Left kidney (tissue), 8 donors: Measurements from ENCODE around the gene CNTNAP5. TPM values are rescaled to one million over a fixed set of nuclear protein-coding genes. Genes with fewer than 3 reads are reported as not detected.

ENCODE experiments used
- DNase-seq: peaks from one replicate; pipeline ENCODE4 v3.0.0-alpha.2; 2013
- long read RNA-seq, 8 donors: transcript quantifications; one replicate each; lab custom pipeline, GENCODE V29; 2026
- polyA plus RNA-seq: library from polyadenylated mRNA; unstranded; fragments of 120-200 nt; gene quantifications from one replicate; pipeline ENCODE4 v1.2.1, GENCODE V29; 2013; ENCODE audit not compliant: insufficient read length

The CNTNAP5 gene
- polyA plus RNA-seq = 0.03 TPM
- long read RNA-seq, donor 1 = 0 reads
- long read RNA-seq, donor 2 = 0 reads
- long read RNA-seq, donor 3 = 0 reads
- long read RNA-seq, donor 4 = 0 reads
- long read RNA-seq, donor 5 = 0 reads
- long read RNA-seq, donor 6 = 0 reads
- long read RNA-seq, donor 7 = 0 reads
- long read RNA-seq, donor 8 = 0 reads

GRCh38 chr2:124025171-124025580 is at the start of gene CNTNAP5:
Gene CNTNAP5 (plus strand): TSS chr2:124025287. CDS start chr2:124025651, 364 bp downstream.
- DNase-seq = peak; percentile 81

DNA sequence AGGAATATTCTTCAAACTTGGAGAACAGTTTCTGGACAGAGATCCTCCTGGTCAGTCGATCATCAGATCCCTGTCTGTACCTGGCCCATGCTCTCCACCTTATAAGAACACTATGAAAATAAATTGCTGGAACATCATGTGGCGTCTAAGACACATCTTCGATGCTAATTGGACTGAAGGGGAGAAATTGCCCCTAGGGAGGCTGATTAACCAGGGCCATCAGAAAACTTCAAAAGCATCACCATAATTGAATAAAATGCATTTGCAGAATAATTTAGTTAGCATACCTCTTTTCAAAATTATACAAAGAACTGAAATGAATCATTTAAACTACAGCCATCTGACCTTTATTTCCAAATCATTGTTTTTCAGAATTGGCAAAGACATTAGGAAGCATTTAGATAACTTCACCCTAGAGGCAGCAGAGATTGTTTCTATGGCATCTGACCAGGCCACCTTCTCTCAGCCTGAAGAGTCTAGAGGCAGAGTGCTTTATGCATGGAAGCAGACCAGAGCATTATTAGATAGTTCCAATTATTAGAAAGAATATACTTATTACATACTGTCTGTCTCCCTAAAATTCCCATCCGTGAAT is 48.9 kb upstream of the CNTNAP5 start:
- no peak for DNase-seq

DNA sequence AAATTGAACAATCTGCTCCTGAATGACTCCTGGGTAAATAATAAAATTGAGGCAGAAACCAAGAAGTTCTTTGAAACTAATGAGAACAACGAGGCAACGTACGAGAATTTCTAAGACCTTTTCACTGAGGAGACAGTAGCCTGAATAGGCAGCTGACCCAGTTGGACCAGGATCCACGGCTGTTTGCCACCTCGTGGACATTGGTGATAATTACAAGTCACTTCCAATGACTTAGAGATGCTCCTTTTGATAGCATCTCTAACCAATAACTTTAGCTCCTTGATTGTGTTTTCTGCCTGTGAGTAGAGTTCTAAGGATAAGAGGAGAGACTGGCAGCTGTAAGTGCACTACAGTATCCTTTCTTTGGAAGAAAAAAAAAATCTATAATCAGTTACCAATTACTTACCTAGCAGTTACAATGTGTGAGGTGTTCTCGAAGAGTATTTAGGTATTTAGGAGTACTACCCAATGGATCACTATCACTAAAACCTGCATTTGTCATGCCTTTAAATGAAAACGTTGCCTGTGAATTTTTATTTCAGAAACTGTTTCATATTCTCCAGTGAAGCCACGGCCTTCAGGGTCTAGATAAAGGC is 31.3 kb upstream of the CNTNAP5 start:
- peak; percentile 25 for DNase-seq

DNA sequence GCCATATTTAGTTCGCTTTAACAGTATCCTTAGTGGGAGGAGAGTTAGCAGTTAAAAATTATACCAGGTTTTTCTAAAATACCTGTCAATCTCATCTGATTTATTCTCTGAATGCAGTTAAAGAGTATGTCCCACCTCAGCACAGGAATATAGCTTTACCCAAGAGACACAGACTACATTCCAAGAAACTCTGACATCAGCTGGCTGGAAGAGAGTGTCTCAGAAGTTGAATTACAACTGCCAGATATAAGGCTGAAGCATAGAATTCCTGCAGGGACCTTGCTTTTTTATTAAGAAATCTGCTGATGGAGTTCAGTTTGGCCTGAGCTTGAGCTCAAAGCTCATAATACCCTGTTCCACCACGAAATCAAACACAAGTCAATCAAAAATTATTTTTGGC is 25.4 kb upstream of the CNTNAP5 start:
- DNase-seq = no peak

- DNase-seq = no peak
These were observed 23.2 kb upstream of the CNTNAP5 start for GRCh38 chr2:124001696-124002430.

GRCh38 chr2:124018890-124019289 is 6.2 kb upstream of the CNTNAP5 start:
- no peak for DNase-seq

- DNase-seq = no peak
These were observed 421 bp upstream of the CNTNAP5 start for GRCh38 chr2:124024561-124025170.

- no peak for DNase-seq
These were observed 876 bp downstream of the CNTNAP5 start for GRCh38 chr2:124025891-124026434.

GRCh38 chr2:124026503-124026902 is 1.4 kb downstream of the CNTNAP5 start:
- DNase-seq = no peak

GRCh38 chr2:124027182-124027581 is 2.1 kb downstream of the CNTNAP5 start:
- peak; percentile 49 for DNase-seq

- no peak for DNase-seq
These were observed 7.7 kb downstream of the CNTNAP5 start for GRCh38 chr2:124032799-124033198.

DNA sequence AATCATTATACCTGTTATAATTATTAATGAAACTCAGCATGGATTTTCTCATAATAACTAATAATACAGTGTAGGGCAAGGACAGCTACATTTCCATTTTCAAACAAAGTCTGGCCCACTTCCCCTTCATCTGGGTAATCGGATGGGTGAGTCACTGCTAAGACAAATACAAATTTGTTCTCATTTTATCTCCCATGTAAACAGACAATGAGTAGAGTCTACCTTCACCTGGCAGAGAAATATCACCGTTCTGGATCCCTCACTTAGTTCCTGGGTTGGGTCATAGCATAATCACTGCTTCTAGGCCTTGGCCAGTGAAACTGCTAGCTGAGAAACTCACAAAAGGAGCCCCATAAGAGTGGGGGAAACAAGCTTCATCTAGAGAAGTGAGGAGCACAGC is 9.2 kb downstream of the CNTNAP5 start:
- DNase-seq = no peak

- no peak for DNase-seq
These were observed 9.9 kb downstream of the CNTNAP5 start for GRCh38 chr2:124035001-124035400.

DNA sequence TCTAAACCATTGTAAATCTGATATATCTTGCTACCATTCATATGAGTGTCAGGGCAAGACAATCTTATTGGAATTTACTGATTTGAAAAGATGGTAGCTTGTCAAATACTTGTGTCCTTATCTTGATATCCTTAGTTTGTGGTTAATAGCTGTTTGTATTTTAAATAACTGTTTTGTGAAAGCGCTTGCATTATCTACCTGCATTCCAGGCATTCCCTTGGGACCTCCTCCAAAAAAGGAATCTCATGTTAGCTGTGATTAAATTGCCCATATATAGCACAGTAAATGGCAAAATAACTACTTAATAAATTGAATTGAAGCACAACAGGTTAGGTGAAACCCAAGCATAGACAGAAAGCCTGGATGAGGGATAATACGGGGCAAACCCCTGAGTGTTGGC is 13.9 kb downstream of the CNTNAP5 start:
- DNase-seq = no peak

DNA sequence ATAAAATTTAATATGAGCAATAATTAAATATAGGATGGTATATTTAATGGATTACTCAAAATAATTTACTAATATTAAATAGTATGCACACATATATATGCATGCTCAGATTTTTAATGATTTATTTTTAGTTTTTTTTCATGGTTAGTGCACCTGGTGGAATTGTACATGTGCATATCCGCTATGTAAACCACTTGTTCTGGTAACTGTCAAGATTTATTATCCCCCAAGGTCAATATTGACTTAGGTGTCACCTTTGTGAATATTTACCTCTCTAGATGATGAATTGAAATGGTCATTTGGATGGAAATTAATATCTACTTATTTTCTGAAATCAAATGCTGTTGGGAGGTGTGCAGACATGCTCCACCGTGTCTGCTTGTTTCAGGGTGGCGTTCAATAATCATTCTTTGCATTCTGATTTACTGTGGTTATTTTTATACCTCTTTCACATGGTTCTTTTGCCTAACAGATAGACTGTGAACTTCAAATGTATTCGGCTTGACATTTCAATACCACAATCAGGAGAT is 14.7 kb downstream of the CNTNAP5 start:
- DNase-seq = no peak

DNA sequence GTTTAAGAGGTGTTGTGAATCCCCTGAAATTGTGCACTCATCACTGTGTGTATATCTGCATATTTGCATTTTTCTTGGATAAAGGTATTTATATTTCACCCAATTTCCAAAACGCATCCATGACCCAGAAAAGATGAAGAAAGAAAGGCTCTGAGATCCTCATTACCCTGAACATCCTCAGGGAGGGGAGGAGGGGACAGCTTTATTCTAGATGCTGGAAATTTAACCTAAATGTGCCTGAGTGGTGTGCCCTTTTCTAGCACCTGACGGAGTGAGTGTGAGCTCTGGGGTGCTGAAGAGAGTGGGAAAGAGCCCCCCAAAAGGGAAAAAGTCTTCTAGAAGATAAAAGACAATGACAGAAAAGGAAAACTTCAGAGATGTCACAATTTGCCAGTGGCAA is 20.8 kb downstream of the CNTNAP5 start:
- no peak for DNase-seq

DNA sequence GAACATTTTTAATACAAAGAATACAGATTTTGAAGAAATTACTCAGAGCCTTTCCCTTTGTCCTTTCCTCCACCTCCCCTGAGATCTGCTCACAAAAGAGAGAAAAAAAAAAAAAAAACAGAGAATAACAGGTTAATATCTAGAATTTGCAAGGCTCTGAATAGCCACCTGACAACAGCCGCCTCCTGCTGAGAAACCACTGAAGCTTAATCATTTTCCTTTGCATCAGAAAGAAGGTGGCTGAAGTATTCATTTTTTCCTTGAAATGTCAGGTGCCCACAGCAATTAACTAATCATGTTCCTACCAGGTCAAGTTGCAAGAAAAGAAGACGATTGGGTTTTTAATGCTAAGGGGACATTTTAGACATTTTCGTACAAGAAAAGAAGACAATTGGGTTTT is 21.2 kb downstream of the CNTNAP5 start:
- DNase-seq = no peak

GRCh38 chr2:124048102-124048501 is 23.0 kb downstream of the CNTNAP5 start:
- no peak for DNase-seq

DNA sequence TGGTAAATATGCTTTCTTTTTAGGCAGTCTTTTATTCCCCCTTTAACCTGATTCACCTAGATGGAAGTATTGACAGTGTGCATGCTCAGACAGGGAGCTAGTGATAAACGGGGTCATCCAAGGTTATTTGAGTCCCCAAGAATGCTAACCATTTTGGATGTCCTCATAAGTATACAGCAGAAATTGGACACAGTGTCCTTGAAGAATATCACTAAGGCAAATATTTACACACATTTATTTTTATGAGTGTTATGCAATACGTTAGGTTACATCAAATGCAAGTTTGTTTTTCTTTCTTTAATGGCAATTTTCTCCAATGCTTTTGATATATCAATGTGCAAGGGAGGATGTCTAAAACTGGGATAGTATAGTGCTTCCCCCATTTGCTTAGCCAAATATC is 23.6 kb downstream of the CNTNAP5 start:
- DNase-seq = no peak

DNA sequence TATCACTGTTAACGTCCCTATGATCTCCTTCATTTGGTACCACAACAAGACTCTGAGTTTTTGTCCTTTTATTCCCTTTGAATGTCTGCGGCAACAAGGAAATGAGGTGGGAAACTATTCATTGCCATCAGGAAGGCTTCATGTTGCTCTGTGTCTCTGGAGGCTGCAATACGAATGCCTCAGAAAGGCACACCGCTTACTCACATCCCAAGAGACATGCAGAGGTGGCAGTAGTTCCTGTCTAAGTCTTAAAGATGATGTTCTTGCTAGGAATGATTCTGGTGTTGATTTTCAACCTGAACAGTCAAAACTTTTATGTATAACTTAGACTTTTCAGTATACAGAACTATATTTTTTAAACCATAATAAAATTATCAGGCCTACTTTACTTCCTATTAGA is 24.0 kb downstream of the CNTNAP5 start:
- DNase-seq = no peak

DNA sequence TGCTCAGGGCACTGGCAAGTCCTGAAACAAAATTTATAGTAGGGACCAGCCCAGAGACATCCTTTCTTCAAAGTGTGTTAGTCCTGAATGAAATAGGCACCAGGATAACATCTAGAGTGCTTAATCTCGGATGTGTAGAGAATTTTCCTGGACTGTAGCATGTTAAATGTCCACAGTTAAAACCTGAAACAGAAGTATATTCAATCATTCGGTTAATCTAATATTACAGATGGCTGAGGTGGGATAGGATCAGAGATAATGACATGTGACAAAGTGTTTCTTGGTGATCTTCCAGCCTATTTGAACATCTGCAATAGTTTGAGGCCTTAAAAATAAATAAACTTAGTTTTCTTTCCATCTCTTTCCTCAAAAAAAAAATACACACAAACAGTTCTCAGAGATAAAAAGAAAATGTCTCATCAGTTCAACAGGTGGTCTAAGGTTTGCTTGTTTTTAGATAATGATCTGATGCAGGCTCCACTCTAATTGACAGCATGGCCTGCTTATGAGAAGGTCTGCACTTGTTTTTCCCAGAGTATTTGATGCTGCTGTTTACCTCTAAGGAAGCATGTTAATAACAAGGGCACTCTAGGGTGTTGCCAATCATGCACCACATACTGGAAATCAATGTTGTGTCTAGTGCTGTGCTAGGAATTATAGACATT is 25.9 kb downstream of the CNTNAP5 start:
- no peak for DNase-seq

- DNase-seq = no peak
These were observed 28.7 kb downstream of the CNTNAP5 start for GRCh38 chr2:124053796-124054195.
